Thyroid gland (tissue), 4 donors: ENCODE measurements around the gene WASF2. TPM values are rescaled to one million over a fixed set of nuclear protein-coding genes. Genes with fewer than 3 reads are reported as not detected.

Source experiments
- DNase-seq, 2 donors: peaks; one replicate each; pipeline ENCODE4 v3.0.0-alpha.2; 2019
- H3K27ac ChIP-seq, 3 donors: fragments of 200-600 bp; sonication (generic); 1 replicate in 2 of 3; 2 replicates in 1 of 3; pipeline ENCODE4 v1.5.1; 2016 to 2019; ENCODE audit warnings: mild to moderate bottlenecking in 1 of 3, moderate library complexity in 1 of 3
- H3K27me3 ChIP-seq: fragments of 200-600 bp; sonication (generic); one replicate; pipeline ENCODE4 v1.5.1; 2019
- H3K36me3 ChIP-seq, 2 donors: fragments of 200-600 bp; sonication (generic); one replicate each; pipeline ENCODE4 v1.5.1; 2016 to 2019
- H3K4me1 ChIP-seq, 2 donors: fragments of 200-600 bp; sonication (generic); one replicate each; pipeline ENCODE4 v1.5.1; 2017 to 2019
- H3K4me3 ChIP-seq, 3 donors: fragments of 200-600 bp; sonication (generic); replicated peaks in 1 of 3; 1 replicate in 2 of 3; 2 replicates in 1 of 3; pipeline ENCODE4 v1.5.1; 2016; ENCODE audit warnings: mild to moderate bottlenecking in 1 of 3
- H3K9me3 ChIP-seq: fragments of 200-600 bp; sonication (generic); one replicate; pipeline ENCODE4 v1.5.1; 2017
- CTCF ChIP-seq, 6 experiments: fragments of 200-600 bp in 3 of 6; fragments of 450-650 bp in 3 of 6; sonication (generic) in 3 of 6; IDR thresholded peaks; one replicate each; pipeline ENCODE4 v1.5.1; 2016 to 2019; ENCODE audit warnings: antibody characterized with exemption in 6 of 6, mild to moderate bottlenecking in 2 of 6, inconsistent platforms in 1 of 6, moderate library complexity in 1 of 6
- POLR2A ChIP-seq, 2 donors: fragments of 450-650 bp; IDR thresholded peaks; one replicate each; pipeline ENCODE4 v1.6.1; 2017; ENCODE audit warnings: antibody characterized with exemption in 2 of 2, mild to moderate bottlenecking in 2 of 2, moderate library complexity in 1 of 2
- WGBS, 2 donors: methylation state at CpG; one replicate each; pipeline ENCODE4 v1.1.5; 2017; 5-methylcytosine and 5-hydroxymethylcytosine counted together
- intact Hi-C: fragments of 100-400 bp; cut with DNase I; formaldehyde crosslinking; loops from one replicate; pipeline ENCODE4 v1.15.1; 2023
- total RNA-seq, 4 donors: library from RNA; depleted of rRNA; stranded (reverse); fragments of >200 nt; gene quantifications; one replicate each; pipeline ENCODE4 v1.2.3, GENCODE V29; 2016

WASF2 gene
- total RNA-seq, 4 donors from 2014 or later, result 38.3 to 47.7 (median 46.7) TPM

GRCh38 chr1:27403931-27404330, 86.0 kb downstream of the WASF2 start:
- intact Hi-C loops, result loop anchor here (5.0 kb wide), 2 partner anchors 203 to 258 kb away; no protein-coding TSS in a partner anchor
- Histone ChIP-seq H3K36me3 (peaks cover 13 to 25% of the 10 kb centered on the region in 2 donors), H3K27me3 (no peaks in the 10 kb centered on the region), H3K4me1 (peaks cover 20 to 49% of the 10 kb centered on the region in 2 donors), H3K27ac (peak overlapping the region in 2 of 3 donors; percentile 69 to 79), H3K9me3 (no peaks in the 10 kb centered on the region), H3K4me3 (no peak overlapping the region)
- no peak for DNase-seq
- no peak for TF ChIP-seq POLR2A (IDR thresholded peaks at IDR 0.05)

- H3K36me3 ChIP-seq, result peaks cover 13 to 17% of the 10 kb centered on the region in 2 donors
Measured at GRCh38 chr1:27403065-27403726, 86.8 kb downstream of the WASF2 start.

GRCh38 chr1:27402349-27402754, 87.6 kb downstream of the WASF2 start:
- 19 to 23% methylated on average over 6 to 8 of the region's 8 CpGs for WGBS, 2 donors
- intact Hi-C loops, result loop anchor here (5.0 kb wide), 2 partner anchors 205 to 260 kb away; no protein-coding TSS in a partner anchor
- TF ChIP-seq POLR2A (IDR thresholded peaks at IDR 0.05) (peak in 1 of 2 donors; percentile 16), CTCF (IDR thresholded peaks at IDR 0.05) (peak; percentile 38 to 91 (median 80))

More at GRCh38 chr1:27403065-27403726, 86.8 kb downstream of the WASF2 start:
- DNase-seq, result peak; percentile 41 to 47
- TF ChIP-seq CTCF (IDR thresholded peaks at IDR 0.05) (no peak), POLR2A (IDR thresholded peaks at IDR 0.05) (no peak)
- Histone ChIP-seq H3K27ac (peak overlapping the region; percentile 68 to 79 (median 69)), H3K27me3 (no peaks in the 10 kb centered on the region), H3K9me3 (no peaks in the 10 kb centered on the region), H3K4me3 (no peak overlapping the region), H3K4me1 (peaks cover 20 to 49% of the 10 kb centered on the region in 2 donors)
- intact Hi-C loops, result loop anchor here (5.0 kb wide), 2 partner anchors 204 to 259 kb away; no protein-coding TSS in a partner anchor
- 67 to 68% methylated on average over 9 to 22 of the region's 24 CpGs for WGBS, 2 donors

GRCh38 chr1:27400963-27401341, 89.0 kb downstream of the WASF2 start:
- Histone ChIP-seq H3K4me1 (peaks cover 20 to 39% of the 10 kb centered on the region in 2 donors), H3K27ac (no peak overlapping the region), H3K4me3 (no peak overlapping the region), H3K36me3 (no peaks in the 10 kb centered on the region), H3K9me3 (no peaks in the 10 kb centered on the region), H3K27me3 (no peaks in the 10 kb centered on the region)
- intact Hi-C loops, result loop anchor here (5.0 kb wide), 2 partner anchors 206 to 261 kb away; no protein-coding TSS in a partner anchor
- DNase-seq, result no peak
- 93 to 95% methylated on average over 5 of the region's 5 CpGs for WGBS, 2 donors
- no peak for TF ChIP-seq POLR2A (IDR thresholded peaks at IDR 0.05)
- no peak for TF ChIP-seq CTCF (IDR thresholded peaks at IDR 0.05)

More at GRCh38 chr1:27402349-27402754, 87.6 kb downstream of the WASF2 start:
- Histone ChIP-seq H3K27me3 (no peaks in the 10 kb centered on the region), H3K36me3 (peaks cover 5 to 10% of the 10 kb centered on the region in 2 donors), H3K4me3 (no peak overlapping the region), H3K27ac (peak overlapping the region; percentile 69 to 79 (median 70)), H3K4me1 (peaks cover 20 to 49% of the 10 kb centered on the region in 2 donors), H3K9me3 (no peaks in the 10 kb centered on the region)
- DNase-seq, result peak; percentile 89 to 92

- Histone ChIP-seq H3K9me3 (no peaks in the 10 kb centered on the region), H3K27ac (no peak overlapping the region), H3K27me3 (no peaks in the 10 kb centered on the region), H3K4me1 (peaks cover 20 to 37% of the 10 kb centered on the region in 2 donors), H3K36me3 (no peaks in the 10 kb centered on the region), H3K4me3 (no peak overlapping the region)
- TF ChIP-seq POLR2A (IDR thresholded peaks at IDR 0.05), result no peak
- no peak for TF ChIP-seq CTCF (IDR thresholded peaks at IDR 0.05)
- 44 to 50% methylated on average over 11 to 13 of the region's 13 CpGs for WGBS, 2 donors
- DNase-seq, result no peak
- intact Hi-C loops, result loop anchor here (5.0 kb wide), 2 partner anchors 207 to 262 kb away; no protein-coding TSS in a partner anchor
Measured at GRCh38 chr1:27400082-27400962, 89.6 kb downstream of the WASF2 start.
